Measurements from ENCODE around the gene ANO7.
"Not testable (repeated sequence)": the region's sequence is repeated elsewhere in the genome, so short reads cannot be mapped to it uniquely, and the experiment has no call there.

The ANO7 gene

GRCh38 chr2:241191081-241191480 is 2.6 kb downstream of the ANO7 start:
- no peak for DNase-seq (ENCODE audit: low read depth in 2 of 2)

DNA sequence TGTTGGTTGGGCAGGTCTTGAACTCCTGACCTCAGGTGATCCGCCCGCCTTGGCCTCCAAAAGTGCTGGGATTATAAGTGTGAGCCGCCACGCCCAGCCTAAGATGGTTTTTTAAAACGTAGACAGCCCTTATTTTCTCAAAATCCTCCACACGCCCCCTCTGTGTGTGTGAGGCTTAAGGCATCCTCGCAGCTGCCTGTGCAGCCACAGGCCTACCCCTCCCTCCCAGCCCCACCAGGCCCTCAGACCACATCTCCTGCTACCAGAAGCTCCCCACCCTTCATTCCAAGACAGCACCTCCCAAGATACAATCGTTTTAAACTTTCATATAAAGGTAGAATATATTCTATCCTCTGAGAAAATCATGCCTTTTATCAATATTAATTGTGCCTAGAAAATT is 4.8 kb downstream of the ANO7 start:
- no peak for DNase-seq (ENCODE audit: low read depth in 2 of 2)

- DNase-seq (ENCODE audit: low read depth in 2 of 2): no peak
These were observed 6.3 kb downstream of the ANO7 start for GRCh38 chr2:241194811-241195210.

- DNase-seq (ENCODE audit: low read depth in 2 of 2): no peak
These were observed 7.1 kb downstream of the ANO7 start for GRCh38 chr2:241195506-241196130.

DNA sequence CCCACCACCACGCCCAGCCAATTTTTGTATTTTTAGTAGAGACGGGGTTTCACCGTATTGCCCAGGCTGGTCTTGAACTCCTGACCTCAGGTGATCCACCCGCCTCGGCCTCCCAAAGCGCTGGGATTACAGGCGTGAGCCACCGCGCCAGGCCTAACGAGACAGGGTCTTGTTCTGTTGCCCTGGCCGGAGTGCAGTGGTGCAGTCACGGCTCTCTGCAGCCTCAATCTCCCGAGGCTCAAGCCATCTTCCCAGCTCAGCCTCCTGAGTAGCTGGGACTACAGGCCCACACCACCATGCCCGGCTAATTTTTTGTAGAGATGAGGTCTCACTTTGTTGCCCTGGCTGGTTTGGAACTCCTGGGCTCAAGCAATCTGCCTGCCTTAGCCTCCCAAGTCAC is 8.8 kb downstream of the ANO7 start:
- not testable (repeated sequence) for DNase-seq (ENCODE audit: low read depth in 2 of 2)

DNA sequence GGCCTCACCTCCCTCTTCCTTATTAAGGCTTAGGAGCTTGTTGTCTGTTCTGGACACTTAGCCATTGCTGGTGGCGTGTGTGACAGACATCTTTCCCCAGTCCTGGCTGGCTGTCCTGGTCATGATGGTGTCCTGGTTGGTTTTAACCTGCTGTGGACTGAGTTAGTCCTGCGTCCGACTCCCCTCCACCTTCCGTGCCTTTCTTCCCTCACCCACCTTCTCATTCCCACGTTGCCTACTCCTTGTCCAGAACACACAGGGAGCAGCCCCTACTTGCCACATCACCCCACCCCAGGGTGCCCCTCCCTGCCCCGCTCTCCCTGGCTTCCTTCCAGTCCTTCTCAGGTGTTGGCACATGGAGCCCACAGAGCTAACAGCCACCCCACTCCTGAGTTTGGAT is 9.5 kb downstream of the ANO7 start:
- no peak for DNase-seq (ENCODE audit: low read depth in 2 of 2)

- no peak for DNase-seq (ENCODE audit: low read depth in 2 of 2)
These were observed 10.2 kb downstream of the ANO7 start for GRCh38 chr2:241198381-241199279.

DNA sequence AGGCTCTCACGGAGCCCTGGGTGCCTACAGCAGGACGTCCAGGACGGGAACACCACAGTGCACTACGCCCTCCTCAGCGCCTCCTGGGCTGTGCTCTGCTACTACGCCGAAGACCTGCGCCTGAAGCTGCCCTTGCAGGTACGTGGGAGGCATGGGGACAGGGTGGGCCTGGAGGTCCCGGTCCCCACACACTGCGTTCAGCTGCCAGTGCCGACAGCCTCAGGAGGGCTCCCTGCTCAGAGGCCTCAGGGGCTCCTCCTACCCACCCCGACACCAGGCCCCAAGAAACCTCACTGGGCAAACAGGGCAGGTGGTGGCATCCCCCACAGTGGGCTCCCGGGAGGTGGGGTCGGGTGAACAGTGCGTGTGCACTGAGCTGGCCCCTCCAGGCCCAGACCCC is 10.8 kb downstream of the ANO7 start:
- no peak for DNase-seq (ENCODE audit: low read depth in 2 of 2)

DNA sequence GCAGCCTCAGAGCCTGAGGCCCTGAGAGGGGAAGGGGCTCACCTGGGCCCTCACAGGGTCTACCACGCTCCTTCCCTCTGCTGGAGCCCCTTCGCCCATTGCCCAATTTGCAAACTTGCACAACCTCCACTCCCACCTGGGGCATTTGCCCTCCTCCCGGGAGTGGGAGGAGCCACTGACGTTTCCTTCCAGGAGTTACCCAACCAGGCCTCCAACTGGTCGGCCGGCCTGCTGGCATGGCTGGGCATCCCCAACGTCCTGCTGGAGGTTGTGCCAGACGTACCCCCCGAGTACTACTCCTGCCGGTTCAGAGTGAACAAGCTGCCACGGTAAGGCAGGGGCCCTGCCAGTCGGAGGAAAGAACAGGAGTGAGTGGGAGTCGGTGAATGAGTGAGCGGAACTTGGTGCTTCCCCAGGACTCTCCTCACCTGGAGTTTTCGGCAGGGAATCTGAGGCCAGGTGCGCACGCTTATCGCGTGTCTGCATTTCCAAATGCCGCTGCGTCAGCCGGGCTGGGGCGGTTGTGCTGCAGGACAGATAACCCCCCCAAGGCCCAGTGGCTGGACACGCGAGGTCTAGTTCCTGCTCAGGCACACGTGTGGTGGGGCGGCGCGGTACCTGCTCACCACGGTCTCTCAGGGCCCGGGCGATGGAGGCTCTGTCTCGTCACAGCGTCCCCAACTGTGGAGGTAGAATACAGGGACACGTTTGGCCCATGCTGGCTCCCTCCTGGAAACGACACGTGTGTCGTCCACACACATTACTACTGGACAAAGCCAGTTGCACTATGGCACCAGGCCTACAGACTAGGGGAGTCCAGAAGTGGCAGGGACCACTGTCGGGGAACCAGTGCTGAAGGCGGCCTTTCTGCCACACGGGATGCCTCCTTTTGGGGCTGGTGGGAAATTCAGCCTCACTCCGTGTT is 11.7 kb downstream of the ANO7 start:
- DNase-seq (ENCODE audit: low read depth in 2 of 2): no peak

DNA sequence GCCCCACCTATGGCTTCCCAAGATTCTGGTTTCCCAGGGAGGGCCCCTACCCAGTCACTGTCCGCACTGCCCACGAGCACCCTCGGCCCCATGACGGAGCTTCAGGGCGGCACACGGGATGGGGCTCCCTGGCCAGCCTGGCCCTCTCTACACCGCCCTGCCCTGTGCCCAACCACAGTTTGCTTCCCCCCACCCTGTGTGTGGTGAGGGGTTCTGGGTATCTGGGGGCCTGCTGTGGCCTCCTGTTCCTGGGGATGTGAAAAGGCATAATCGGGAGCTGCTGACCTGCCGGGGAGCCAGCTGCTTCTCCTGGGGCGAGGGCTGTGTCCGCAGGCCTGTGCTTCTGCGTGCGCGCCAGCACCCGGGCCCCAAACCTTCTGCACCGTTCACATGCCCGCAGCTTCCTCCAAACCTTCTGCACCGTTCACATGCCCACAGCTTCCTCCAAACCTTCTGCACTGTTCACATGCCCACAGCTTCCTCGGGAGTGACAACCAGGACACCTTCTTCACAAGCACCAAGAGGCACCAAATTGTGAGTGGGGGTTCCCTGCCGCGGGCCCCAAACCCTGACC is 12.4 kb downstream of the ANO7 start:
- DNase-seq (ENCODE audit: low read depth in 2 of 2): no peak

DNA sequence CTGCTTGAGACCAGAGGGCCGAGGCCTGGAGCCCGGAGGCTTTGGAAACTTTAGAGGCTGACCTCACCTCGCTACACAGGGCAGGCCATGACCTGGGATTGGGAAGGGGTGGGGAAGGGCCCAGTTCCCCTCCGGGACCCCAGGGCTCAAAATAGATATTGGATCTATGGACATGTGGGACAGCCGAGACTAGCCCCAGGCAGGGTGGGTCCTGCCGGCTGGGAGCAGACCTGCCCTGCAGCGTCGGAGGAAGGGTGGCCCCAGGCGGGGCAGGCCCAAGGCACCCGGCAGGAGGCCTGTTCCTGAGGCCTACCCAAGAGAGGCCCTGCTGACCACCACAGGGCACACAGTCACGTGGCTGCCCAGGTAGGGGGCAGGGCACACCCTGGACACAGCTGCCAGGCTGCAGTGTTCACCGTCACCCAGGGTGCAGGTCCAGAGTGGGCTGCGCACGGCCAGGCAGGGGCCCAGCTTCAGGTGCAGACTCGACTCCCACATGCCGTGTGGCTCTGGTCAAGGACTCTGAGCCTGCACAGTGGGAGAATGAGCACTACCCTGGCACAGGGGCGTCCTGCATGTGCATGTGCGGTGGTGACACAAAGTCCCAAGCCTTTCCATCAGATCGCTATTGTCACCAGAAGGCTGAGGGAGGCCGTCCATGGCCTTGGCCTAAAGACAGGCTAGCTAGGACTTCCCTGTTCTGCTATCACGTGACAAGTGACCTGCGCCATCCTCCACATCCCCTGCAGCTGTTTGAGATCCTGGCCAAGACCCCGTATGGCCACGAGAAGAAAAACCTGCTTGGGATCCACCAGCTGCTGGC is 13.2 kb downstream of the ANO7 start:
- no peak for DNase-seq (ENCODE audit: low read depth in 2 of 2)

- no peak for DNase-seq (ENCODE audit: low read depth in 2 of 2)
These were observed 13.8 kb downstream of the ANO7 start for GRCh38 chr2:241202268-241202585.

GRCh38 chr2:241202681-241203080 is 14.2 kb downstream of the ANO7 start:
- no peak for DNase-seq (ENCODE audit: low read depth in 2 of 2)

DNA sequence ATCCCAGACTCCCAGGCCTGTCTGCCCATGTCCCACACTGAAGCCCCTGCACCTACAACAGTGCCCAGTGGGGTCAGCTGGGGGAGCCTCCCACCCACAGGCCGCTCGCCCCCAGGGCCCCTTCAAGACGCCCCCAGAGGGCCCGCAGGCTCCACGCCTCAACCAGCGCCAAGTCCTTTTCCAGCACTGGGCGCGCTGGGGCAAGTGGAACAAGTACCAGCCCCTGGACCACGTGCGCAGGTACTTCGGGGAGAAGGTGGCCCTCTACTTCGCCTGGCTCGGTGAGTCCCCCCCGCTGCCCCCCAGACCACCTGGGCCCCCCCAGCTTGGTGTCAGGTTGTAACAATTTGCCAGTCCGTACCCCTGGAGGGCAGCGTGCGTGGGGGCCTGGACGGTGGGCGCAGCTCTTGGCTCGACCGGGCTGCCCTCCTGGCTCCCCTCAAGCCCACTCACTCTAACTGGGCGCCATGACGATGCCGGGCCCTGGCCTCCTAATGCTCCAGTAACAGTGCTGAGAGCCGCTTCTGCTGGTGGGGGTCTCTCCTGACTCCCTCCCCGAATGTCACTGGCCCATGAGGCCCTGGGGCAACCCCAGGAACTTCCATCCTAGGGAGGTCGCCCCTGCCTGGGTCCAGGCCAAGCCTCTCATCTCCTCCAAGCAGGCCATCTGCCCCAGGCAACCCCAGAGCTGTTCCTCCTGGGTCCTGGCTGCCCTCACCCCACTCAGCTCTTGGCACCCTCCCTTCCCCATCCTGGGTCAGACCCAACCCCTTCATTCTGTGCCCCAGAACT is 14.9 kb downstream of the ANO7 start:
- DNase-seq (ENCODE audit: low read depth in 2 of 2): no peak

DNA sequence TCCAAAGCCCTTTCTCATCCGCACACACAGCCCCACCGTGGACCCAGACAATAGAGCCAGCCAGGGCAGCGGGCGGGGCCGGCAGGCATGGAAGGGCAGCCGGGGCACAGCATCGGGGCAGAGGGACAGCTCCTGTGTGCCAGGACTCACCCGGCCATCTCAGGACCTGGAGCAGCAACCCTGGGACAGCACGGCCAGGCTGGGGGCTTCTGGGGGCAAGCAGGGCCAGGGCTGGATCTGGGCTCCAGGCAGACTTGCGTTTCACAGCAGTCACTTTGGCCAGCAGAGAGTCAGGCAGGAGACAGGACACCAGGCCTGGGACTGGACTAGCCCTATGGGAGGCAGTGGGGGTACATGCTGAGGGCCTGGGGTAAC is 15.5 kb downstream of the ANO7 start:
- DNase-seq (ENCODE audit: low read depth in 2 of 2): no peak

- no peak for DNase-seq (ENCODE audit: low read depth in 2 of 2)
These were observed 16.0 kb downstream of the ANO7 start for GRCh38 chr2:241204490-241204889.

GRCh38 chr2:241205086-241205485 is 16.6 kb downstream of the ANO7 start:
- DNase-seq (ENCODE audit: low read depth in 2 of 2): no peak

DNA sequence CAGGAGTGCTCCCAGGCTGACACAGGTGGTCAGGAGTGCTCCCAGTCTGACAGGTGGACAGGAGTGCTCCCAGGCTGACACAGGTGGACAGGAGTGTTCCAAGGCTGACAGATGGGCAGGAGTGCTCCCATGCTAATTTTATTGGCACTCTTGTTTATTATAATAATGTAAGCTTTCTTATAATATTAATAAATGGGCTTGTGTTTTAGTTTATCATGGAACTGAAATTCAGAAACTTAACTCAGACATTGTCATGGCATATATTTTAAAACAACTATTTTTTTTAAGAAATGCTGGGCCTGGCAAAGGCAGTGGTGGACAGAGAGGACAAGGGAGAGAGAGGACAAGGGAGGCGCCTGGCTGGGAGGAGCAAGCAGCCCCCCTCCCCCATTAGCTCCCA is 18.7 kb downstream of the ANO7 start:
- no peak for DNase-seq (ENCODE audit: low read depth in 2 of 2)

GRCh38 chr2:241207641-241208040 is 19.2 kb downstream of the ANO7 start:
- DNase-seq (ENCODE audit: low read depth in 2 of 2): no peak

GRCh38 chr2:241208058-241208457 is 19.6 kb downstream of the ANO7 start:
- DNase-seq (ENCODE audit: low read depth in 2 of 2): no peak

All from stimulated activated CD4-positive, alpha-beta T cell treated with anti-CD3 and anti-CD28 coated beads, Interleukin-1b, Interleukin-23, amount 100 ng/mL, for 1 hour (primary cell).